Transverse colon (tissue), 4 donors: ENCODE data around the gene ALS2CL.

Experiments used
- EP300 ChIP-seq: sonication (generic); formaldehyde crosslinking; IDR thresholded peaks from one replicate; pipeline ENCODE4 v1.6.1; 2017; ENCODE audit warnings: antibody characterized with exemption, low read depth
- POLR2A ChIP-seq: fragments of 450-650 bp; IDR thresholded peaks from one replicate; pipeline ENCODE4 v1.6.1; 2016; ENCODE audit warnings: antibody characterized with exemption, mild to moderate bottlenecking, moderate library complexity
- POLR2AphosphoS5 ChIP-seq, 3 donors: sonication (generic); formaldehyde crosslinking; IDR thresholded peaks; one replicate each; pipeline ENCODE4 v1.6.1; 2016; ENCODE audit warnings: antibody characterized with exemption in 3 of 3
- TF ChIP-seq, protein P1 (sequence below), 5 experiments: fragments of 200-600 bp in 3 of 5; fragments of 450-650 bp in 2 of 5; sonication (generic) in 3 of 5; IDR thresholded peaks; 1 replicate in 2 of 5; 2 replicates in 3 of 5; pipeline ENCODE4 v1.5.1; 2016 to 2017; ENCODE audit warnings: antibody characterized with exemption in 5 of 5, inconsistent platforms in 3 of 5, mild to moderate bottlenecking in 2 of 5, moderate library complexity in 1 of 5

DNA sequence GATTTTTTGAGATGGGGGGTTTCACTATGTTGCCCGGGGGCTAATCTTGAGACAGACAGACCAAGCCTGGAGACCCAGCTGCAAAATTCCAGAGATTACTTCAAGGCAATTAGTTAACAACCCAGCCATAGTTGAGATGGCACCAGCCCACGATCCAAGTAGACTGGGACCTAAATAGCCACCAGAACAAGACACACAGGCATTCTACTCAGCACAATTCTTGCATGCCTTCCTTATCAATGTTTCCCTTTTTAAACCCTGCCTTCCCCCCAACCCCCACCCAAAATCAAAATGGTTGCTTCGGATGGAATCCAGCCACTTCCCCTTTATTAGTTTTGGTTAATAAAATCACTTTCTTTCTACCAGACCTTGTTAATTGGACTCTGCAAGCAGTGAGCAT, 52.6 kb downstream of the ALS2CL start:
- TF ChIP-seq, protein P1, sequence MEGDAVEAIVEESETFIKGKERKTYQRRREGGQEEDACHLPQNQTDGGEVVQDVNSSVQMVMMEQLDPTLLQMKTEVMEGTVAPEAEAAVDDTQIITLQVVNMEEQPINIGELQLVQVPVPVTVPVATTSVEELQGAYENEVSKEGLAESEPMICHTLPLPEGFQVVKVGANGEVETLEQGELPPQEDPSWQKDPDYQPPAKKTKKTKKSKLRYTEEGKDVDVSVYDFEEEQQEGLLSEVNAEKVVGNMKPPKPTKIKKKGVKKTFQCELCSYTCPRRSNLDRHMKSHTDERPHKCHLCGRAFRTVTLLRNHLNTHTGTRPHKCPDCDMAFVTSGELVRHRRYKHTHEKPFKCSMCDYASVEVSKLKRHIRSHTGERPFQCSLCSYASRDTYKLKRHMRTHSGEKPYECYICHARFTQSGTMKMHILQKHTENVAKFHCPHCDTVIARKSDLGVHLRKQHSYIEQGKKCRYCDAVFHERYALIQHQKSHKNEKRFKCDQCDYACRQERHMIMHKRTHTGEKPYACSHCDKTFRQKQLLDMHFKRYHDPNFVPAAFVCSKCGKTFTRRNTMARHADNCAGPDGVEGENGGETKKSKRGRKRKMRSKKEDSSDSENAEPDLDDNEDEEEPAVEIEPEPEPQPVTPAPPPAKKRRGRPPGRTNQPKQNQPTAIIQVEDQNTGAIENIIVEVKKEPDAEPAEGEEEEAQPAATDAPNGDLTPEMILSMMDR (IDR thresholded peaks at IDR 0.05), result no peak
- no peak for TF ChIP-seq POLR2A
- no peak for TF ChIP-seq EP300
- TF ChIP-seq POLR2AphosphoS5 (IDR thresholded peaks at IDR 0.05), result no peak
